ENCODE measurements around the gene LRRC8D.

DNA sequence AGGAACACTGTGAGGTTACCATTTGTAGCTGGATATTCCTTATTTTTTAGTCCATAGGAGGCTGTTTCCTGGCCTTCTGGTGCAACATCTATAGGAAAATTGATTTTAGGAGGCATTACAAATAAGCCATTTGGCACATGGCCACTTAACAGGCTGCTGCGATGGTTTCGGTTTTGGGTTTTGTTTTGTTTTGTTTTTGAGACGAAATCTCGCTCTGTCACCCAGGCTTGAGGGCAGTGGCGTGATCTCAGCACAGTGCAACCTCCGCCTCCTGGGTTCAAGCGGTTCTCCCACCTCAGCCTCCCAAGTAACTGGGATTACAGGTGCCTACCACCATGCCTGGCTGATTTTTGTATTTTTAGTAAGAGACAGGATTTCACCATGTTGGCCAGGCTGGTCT lies 20.1 kb upstream of the LRRC8D start:
- no peak for TF ChIP-seq LEF1 (IDR thresholded peaks at IDR 0.05; ENCODE audit: borderline replicate concordance)
- no peak for TF ChIP-seq FOXM1 (IDR thresholded peaks at IDR 0.05; ENCODE audit: borderline replicate concordance)
- no peak for TF ChIP-seq ZNF384 (IDR thresholded peaks at IDR 0.05)
- no peak for TF ChIP-seq BHLHE40 (IDR thresholded peaks at IDR 0.05; ENCODE audit: borderline replicate concordance)

All from HEK293T (cell line).